Measurements from ENCODE around the gene MYBBP1A. TPM values are rescaled to one million over a fixed set of nuclear protein-coding genes. Genes with fewer than 3 reads are reported as not detected.

MYBBP1A gene
- total and polyA plus RNA-seq, 2 experiments from 2014 or later: 70.7 to 213 TPM

DNA sequence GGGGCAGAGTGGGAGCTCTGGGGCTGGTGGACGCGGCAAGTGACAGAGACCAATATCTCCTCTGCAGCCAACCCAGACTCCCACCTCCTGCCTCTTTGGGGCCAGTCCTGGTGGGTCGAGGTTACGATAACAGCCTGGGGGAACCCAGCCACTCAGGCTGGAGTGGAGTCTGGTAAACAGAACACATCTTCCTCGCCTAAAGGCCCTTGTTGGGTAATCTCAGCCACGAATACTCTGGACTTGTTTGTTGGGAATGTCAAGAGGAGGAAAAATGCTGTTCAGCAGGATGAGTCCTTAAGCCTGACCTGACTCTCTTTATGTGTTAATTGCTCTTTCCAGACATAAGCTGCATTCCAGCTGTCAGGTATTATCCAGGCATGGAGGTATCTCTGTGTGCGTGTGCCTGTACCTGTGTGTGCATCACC is 64.5 kb downstream of the MYBBP1A start:
- peaks cover 11% of the 10 kb centered on the region for H3K4me1 Mint-ChIP-seq
- H3K9me3 Mint-ChIP-seq: no peaks in the 10 kb centered on the region; the same call in 2 of the 3 replicates

More for the DNA sequence above, 64.5 kb downstream of the MYBBP1A start:
- no peaks in the 10 kb centered on the region for H3K79me2 ChIP-seq (replicated peaks; ENCODE audit: insufficient read depth)
- H2AFZ ChIP-seq: no peak overlapping the region
- H3K4me1 ChIP-seq (ENCODE audit: insufficient read depth): no peaks in the 10 kb centered on the region
- H4K20me1 ChIP-seq (replicated peaks; ENCODE audit: insufficient read depth): no peaks in the 10 kb centered on the region; the same call in none of the 2 replicates
- no peak overlapping the region for H3K27ac Mint-ChIP-seq
- H3K4me3 ChIP-seq: no peak overlapping the region
- H3K36me3 ChIP-seq (ENCODE audit: insufficient read depth): no peaks in the 10 kb centered on the region
- H3K36me3 Mint-ChIP-seq (ENCODE audit: low read depth): no peaks in the 10 kb centered on the region
- H3K27ac ChIP-seq (ENCODE audit: low read depth): no peak overlapping the region
- H3K27me3 Mint-ChIP-seq (ENCODE audit: insufficient read depth, low read depth, poor library complexity): peaks cover 11% of the 10 kb centered on the region
- H3K9me2 ChIP-seq (ENCODE audit: insufficient read depth): no peaks in the 10 kb centered on the region
- peaks cover 7% of the 10 kb centered on the region; the same call in 1 of the 2 replicates for H3F3A ChIP-seq (replicated peaks; ENCODE audit: low read depth)
- no peaks in the 10 kb centered on the region for H3K27me3 ChIP-seq (ENCODE audit: insufficient read depth)
- no peak for TF ChIP-seq ZNF331 (CRISPR knock-in tag; IDR thresholded peaks at IDR 0.05; ENCODE audit: low read depth)
- TF ChIP-seq ZNF114 (CRISPR knock-in tag; IDR thresholded peaks at IDR 0.05): no peak
- TF ChIP-seq, protein P1, sequence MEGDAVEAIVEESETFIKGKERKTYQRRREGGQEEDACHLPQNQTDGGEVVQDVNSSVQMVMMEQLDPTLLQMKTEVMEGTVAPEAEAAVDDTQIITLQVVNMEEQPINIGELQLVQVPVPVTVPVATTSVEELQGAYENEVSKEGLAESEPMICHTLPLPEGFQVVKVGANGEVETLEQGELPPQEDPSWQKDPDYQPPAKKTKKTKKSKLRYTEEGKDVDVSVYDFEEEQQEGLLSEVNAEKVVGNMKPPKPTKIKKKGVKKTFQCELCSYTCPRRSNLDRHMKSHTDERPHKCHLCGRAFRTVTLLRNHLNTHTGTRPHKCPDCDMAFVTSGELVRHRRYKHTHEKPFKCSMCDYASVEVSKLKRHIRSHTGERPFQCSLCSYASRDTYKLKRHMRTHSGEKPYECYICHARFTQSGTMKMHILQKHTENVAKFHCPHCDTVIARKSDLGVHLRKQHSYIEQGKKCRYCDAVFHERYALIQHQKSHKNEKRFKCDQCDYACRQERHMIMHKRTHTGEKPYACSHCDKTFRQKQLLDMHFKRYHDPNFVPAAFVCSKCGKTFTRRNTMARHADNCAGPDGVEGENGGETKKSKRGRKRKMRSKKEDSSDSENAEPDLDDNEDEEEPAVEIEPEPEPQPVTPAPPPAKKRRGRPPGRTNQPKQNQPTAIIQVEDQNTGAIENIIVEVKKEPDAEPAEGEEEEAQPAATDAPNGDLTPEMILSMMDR (conservative IDR thresholded peaks at IDR 0.05; ENCODE audit: low read depth in 2 of 2): no peak
- TF ChIP-seq CREB1 (CRISPR knock-in tag; IDR thresholded peaks at IDR 0.05; ENCODE audit: low read depth): no peak
- no peak for TF ChIP-seq JUNB (IDR thresholded peaks at IDR 0.05; ENCODE audit: unreplicated experiment)
- no peak for TF ChIP-seq EZH2 (IDR thresholded peaks at IDR 0.05; ENCODE audit: low read depth, unreplicated experiment)
- TF ChIP-seq, protein P2, sequence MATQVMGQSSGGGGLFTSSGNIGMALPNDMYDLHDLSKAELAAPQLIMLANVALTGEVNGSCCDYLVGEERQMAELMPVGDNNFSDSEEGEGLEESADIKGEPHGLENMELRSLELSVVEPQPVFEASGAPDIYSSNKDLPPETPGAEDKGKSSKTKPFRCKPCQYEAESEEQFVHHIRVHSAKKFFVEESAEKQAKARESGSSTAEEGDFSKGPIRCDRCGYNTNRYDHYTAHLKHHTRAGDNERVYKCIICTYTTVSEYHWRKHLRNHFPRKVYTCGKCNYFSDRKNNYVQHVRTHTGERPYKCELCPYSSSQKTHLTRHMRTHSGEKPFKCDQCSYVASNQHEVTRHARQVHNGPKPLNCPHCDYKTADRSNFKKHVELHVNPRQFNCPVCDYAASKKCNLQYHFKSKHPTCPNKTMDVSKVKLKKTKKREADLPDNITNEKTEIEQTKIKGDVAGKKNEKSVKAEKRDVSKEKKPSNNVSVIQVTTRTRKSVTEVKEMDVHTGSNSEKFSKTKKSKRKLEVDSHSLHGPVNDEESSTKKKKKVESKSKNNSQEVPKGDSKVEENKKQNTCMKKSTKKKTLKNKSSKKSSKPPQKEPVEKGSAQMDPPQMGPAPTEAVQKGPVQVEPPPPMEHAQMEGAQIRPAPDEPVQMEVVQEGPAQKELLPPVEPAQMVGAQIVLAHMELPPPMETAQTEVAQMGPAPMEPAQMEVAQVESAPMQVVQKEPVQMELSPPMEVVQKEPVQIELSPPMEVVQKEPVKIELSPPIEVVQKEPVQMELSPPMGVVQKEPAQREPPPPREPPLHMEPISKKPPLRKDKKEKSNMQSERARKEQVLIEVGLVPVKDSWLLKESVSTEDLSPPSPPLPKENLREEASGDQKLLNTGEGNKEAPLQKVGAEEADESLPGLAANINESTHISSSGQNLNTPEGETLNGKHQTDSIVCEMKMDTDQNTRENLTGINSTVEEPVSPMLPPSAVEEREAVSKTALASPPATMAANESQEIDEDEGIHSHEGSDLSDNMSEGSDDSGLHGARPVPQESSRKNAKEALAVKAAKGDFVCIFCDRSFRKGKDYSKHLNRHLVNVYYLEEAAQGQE (IDR thresholded peaks at IDR 0.05; ENCODE audit: unreplicated experiment): no peak
- TF ChIP-seq NANOG (IDR thresholded peaks at IDR 0.05; ENCODE audit: borderline replicate concordance): no peak
- TF ChIP-seq EZH2phosphoT487 (IDR thresholded peaks at IDR 0.05; ENCODE audit: unreplicated experiment): no peak
- no peak for TF ChIP-seq POLR2AphosphoS5 (IDR thresholded peaks at IDR 0.05; ENCODE audit: low read depth)
- TF ChIP-seq, protein P3, sequence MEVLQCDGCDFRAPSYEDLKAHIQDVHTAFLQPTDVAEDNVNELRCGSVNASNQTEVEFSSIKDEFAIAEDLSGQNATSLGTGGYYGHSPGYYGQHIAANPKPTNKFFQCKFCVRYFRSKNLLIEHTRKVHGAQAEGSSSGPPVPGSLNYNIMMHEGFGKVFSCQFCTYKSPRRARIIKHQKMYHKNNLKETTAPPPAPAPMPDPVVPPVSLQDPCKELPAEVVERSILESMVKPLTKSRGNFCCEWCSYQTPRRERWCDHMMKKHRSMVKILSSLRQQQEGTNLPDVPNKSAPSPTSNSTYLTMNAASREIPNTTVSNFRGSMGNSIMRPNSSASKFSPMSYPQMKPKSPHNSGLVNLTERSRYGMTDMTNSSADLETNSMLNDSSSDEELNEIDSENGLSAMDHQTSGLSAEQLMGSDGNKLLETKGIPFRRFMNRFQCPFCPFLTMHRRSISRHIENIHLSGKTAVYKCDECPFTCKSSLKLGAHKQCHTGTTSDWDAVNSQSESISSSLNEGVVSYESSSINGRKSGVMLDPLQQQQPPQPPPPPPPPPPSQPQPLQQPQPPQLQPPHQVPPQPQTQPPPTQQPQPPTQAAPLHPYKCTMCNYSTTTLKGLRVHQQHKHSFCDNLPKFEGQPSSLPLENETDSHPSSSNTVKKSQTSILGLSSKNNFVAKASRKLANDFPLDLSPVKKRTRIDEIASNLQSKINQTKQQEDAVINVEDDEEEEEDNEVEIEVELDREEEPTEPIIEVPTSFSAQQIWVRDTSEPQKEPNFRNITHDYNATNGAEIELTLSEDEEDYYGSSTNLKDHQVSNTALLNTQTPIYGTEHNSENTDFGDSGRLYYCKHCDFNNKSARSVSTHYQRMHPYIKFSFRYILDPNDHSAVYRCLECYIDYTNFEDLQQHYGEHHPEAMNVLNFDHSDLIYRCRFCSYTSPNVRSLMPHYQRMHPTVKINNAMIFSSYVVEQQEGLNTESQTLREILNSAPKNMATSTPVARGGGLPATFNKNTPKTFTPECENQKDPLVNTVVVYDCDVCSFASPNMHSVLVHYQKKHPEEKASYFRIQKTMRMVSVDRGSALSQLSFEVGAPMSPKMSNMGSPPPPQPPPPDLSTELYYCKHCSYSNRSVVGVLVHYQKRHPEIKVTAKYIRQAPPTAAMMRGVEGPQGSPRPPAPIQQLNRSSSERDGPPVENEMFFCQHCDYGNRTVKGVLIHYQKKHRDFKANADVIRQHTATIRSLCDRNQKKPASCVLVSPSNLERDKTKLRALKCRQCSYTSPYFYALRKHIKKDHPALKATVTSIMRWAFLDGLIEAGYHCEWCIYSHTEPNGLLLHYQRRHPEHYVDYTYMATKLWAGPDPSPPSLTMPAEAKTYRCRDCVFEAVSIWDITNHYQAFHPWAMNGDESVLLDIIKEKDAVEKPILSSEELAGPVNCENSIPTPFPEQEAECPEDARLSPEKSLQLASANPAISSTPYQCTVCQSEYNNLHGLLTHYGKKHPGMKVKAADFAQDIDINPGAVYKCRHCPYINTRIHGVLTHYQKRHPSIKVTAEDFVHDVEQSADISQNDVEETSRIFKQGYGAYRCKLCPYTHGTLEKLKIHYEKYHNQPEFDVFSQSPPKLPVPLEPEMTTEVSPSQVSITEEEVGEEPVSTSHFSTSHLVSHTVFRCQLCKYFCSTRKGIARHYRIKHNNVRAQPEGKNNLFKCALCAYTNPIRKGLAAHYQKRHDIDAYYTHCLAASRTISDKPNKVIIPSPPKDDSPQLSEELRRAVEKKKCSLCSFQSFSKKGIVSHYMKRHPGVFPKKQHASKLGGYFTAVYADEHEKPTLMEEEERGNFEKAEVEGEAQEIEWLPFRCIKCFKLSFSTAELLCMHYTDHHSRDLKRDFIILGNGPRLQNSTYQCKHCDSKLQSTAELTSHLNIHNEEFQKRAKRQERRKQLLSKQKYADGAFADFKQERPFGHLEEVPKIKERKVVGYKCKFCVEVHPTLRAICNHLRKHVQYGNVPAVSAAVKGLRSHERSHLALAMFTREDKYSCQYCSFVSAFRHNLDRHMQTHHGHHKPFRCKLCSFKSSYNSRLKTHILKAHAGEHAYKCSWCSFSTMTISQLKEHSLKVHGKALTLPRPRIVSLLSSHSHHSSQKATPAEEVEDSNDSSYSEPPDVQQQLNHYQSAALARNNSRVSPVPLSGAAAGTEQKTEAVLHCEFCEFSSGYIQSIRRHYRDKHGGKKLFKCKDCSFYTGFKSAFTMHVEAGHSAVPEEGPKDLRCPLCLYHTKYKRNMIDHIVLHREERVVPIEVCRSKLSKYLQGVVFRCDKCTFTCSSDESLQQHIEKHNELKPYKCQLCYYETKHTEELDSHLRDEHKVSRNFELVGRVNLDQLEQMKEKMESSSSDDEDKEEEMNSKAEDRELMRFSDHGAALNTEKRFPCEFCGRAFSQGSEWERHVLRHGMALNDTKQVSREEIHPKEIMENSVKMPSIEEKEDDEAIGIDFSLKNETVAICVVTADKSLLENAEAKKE (CRISPR knock-in tag; IDR thresholded peaks at IDR 0.05): no peak
- TF ChIP-seq STAT1 (IDR thresholded peaks at IDR 0.05; ENCODE audit: unreplicated experiment): no peak
- TF ChIP-seq, protein P4, sequence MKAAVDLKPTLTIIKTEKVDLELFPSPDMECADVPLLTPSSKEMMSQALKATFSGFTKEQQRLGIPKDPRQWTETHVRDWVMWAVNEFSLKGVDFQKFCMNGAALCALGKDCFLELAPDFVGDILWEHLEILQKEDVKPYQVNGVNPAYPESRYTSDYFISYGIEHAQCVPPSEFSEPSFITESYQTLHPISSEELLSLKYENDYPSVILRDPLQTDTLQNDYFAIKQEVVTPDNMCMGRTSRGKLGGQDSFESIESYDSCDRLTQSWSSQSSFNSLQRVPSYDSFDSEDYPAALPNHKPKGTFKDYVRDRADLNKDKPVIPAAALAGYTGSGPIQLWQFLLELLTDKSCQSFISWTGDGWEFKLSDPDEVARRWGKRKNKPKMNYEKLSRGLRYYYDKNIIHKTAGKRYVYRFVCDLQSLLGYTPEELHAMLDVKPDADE (IDR thresholded peaks at IDR 0.05): no peak
- H3K4me3 Mint-ChIP-seq: no peak overlapping the region
- DNase-seq (ENCODE audit: low spot score): no peak
- no peak overlapping the region for H3K4me2 ChIP-seq
- ATAC-seq: no peak
